RWPE2 (cell line): ENCODE data around the gene FARP2.
"Not testable (repeated sequence)": the region's sequence is repeated elsewhere in the genome, so short reads cannot be mapped to it uniquely, and the experiment has no call there.

Source experiments
- ATAC-seq: fragments of 200-7000 bp; cut with Tn5 transposase; 3 replicates; pipeline ENCODE4 v1.9.1; 2021; ENCODE audit warnings: low read depth
- DNase-seq: peaks from one replicate; pipeline ENCODE4 v3.0.0-alpha.2; 2020; ENCODE audit warnings: low spot score
- H3K27ac ChIP-seq: fragments of 450-650 bp; 2 replicates; pipeline ENCODE4 v1.5.1; 2017; ENCODE audit warnings: mild to moderate bottlenecking; ENCODE audit not compliant: poor library complexity, severe bottlenecking
- H3K27me3 ChIP-seq: fragments of 250-450 bp; sonication (Bioruptor Pico); 2 replicates; pipeline ENCODE4 v1.5.1; 2021; ENCODE audit warnings: mild to moderate bottlenecking, moderate library complexity; ENCODE audit not compliant: insufficient read depth, poor library complexity, severe bottlenecking
- H3K36me3 ChIP-seq: fragments of 250-450 bp; sonication (Bioruptor Pico); 2 replicates; pipeline ENCODE4 v1.5.1; 2020; ENCODE audit warnings: low read depth, mild to moderate bottlenecking, moderate library complexity
- H3K4me1 ChIP-seq: fragments of 250-450 bp; sonication (Bioruptor Pico); 2 replicates; pipeline ENCODE4 v1.5.1; 2021; ENCODE audit warnings: mild to moderate bottlenecking, moderate library complexity; ENCODE audit not compliant: insufficient read depth, poor library complexity, severe bottlenecking
- H3K4me3 ChIP-seq: fragments of 250-450 bp; sonication (Bioruptor Pico); 2 replicates; pipeline ENCODE4 v1.5.1; 2021; ENCODE audit warnings: mild to moderate bottlenecking, moderate library complexity; ENCODE audit not compliant: severe bottlenecking
- H3K9me3 ChIP-seq: fragments of 250-450 bp; sonication (Bioruptor Pico); 2 replicates; pipeline ENCODE4 v1.5.1; 2021; ENCODE audit warnings: mild to moderate bottlenecking, moderate library complexity; ENCODE audit not compliant: severe bottlenecking
- CTCF ChIP-seq: fragments of 450-650 bp; IDR thresholded peaks from one replicate; pipeline ENCODE4 v1.5.1; 2017; ENCODE audit warnings: mild to moderate bottlenecking, moderate library complexity; ENCODE audit not compliant: poor library complexity, severe bottlenecking

FARP2 gene

GRCh38 chr2:241376808-241377207 lies 20.7 kb downstream of the FARP2 start:
- Histone ChIP-seq H3K27me3 (no peaks in the 10 kb centered on the region), H3K36me3 (peaks cover 22% of the 10 kb centered on the region), H3K27ac (no peak overlapping the region), H3K4me3 (no peak overlapping the region), H3K9me3 (no peaks in the 10 kb centered on the region), H3K4me1 (peaks cover 3% of the 10 kb centered on the region)
- TF ChIP-seq CTCF, result no peak
- DNase-seq (no peak), ATAC-seq (no peak)

GRCh38 chr2:241378816-241379215 lies 22.7 kb downstream of the FARP2 start:
- Histone ChIP-seq H3K27me3 (no peaks in the 10 kb centered on the region), H3K27ac (no peak overlapping the region)

DNA sequence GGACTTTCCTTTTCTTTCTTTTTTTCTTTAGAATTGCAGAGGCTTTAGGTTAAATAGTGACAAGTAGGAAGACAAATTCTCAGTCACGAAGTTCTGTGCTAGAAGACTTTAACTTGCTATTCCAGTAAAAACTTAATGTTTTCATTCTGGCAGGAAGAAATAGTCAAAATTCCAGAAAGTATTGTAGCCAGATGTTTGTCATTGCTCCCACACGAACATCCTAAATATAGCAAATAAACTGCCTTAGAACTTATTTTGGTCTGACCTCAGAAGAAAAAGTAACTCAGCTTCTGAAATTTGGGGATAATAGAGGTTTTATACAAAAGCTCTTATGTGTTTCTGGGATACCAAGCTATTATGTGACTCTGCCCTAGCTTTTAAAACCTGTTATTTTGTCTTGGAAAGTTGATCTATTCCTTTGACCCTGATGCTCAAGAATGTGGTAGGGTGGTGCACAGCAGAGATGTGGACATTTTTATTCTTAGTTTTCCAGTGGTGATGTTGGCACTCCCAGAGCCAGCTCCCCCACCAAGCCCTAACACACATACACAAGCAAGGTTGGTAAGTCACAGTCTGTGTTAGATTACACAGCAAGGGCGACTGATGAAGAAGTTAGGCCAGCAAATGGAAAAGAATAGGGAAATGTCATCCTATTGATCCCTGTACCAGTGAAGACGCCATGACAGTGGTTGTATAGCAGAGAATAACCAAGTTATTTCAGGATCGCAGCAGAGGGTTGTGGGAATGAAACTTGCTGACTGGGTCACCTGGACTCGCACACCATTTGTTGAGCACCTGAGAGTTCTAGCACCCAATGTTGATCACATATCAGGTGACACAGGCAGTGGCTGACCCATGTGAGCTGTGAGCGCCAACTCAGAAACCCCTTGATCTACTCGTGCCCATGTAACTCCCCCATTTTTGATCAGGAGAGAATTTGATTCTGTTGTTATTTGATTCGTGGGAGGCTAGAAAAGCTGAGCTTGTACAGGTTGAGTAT lies 23.7 kb downstream of the FARP2 start:
- Histone ChIP-seq H3K4me1 (no peaks in the 10 kb centered on the region), H3K4me3 (no peak overlapping the region), H3K27me3 (no peaks in the 10 kb centered on the region), H3K36me3 (peaks cover 15% of the 10 kb centered on the region; the same call in 1 of the 2 replicates), H3K9me3 (no peaks in the 10 kb centered on the region), H3K27ac (no peak overlapping the region)
- no peak for DNase-seq
- TF ChIP-seq CTCF, result no peak
- no peak for ATAC-seq

More at GRCh38 chr2:241378816-241379215, 22.7 kb downstream of the FARP2 start:
- no peak for ATAC-seq
- DNase-seq, result no peak
- no peak overlapping the region for H3K4me3 ChIP-seq
- no peak for TF ChIP-seq CTCF
- H3K36me3 ChIP-seq, result peaks cover 21% of the 10 kb centered on the region; the same call in 1 of the 2 replicates
- H3K9me3 ChIP-seq, result no peaks in the 10 kb centered on the region
- H3K4me1 ChIP-seq, result peaks cover 3% of the 10 kb centered on the region

DNA sequence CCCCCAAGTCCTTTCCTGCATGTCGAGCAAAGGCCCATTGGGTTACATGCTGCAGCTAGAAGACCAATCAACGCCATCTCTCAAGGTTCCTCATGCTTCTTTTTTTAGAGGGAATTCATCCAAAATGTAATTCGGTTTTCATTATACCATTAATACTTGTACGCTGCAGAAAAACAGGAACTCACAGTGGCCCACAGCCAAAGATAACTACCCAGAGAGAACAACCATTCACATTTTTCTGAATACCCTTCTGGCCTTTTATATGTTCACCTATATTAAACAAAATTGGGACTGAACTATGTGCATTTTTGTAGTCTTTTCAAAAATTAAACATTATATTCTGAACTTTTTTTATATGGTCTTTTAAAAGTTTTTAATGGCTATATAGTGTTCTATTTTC lies 25.8 kb downstream of the FARP2 start:
- H3K36me3 ChIP-seq, result 0 out of 2 replicates have a peak, but pooled peaks cover 3% of the 10 kb centered on the region
- H3K27ac ChIP-seq, result no peak overlapping the region
- H3K27me3 ChIP-seq, result no peaks in the 10 kb centered on the region
- H3K4me1 ChIP-seq, result no peaks in the 10 kb centered on the region
- no peak for TF ChIP-seq CTCF
- ATAC-seq (no peak), DNase-seq (no peak)
- no peak overlapping the region for H3K4me3 ChIP-seq
- H3K9me3 ChIP-seq, result no peaks in the 10 kb centered on the region

GRCh38 chr2:241385450-241385849 lies 29.4 kb downstream of the FARP2 start:
- H3K27me3 ChIP-seq, H3K4me3 ChIP-seq, DNase-seq, ATAC-seq, H3K27ac ChIP-seq, H3K9me3 ChIP-seq, H3K36me3 ChIP-seq, H3K4me1 ChIP-seq: not testable (repeated sequence)
